Adrenal gland (tissue), 12 donors: ENCODE results near the gene RPS6KA4. TPM values are rescaled to one million over a fixed set of nuclear protein-coding genes. Genes with fewer than 3 reads are reported as not detected.

Experiments used
- DNase-seq, 7 donors: peaks; one replicate each; pipeline ENCODE4 v3.0.0-alpha.2; 2019 to 2020
- H3K27ac ChIP-seq, 5 donors: fragments of 200-600 bp; sonication (generic) in 4 of 5; 1 replicate in 3 of 5; 2 replicates in 2 of 5; pipeline versions ENCODE4 v1.5.1 to v1.8.0; 2016 to 2020; ENCODE audit warnings: mild to moderate bottlenecking in 1 of 5
- H3K27me3 ChIP-seq: fragments of 200-600 bp; 2 replicates; pipeline ENCODE4 v1.8.0; 2021
- H3K36me3 ChIP-seq, 2 donors: fragments of 200-600 bp; replicated peaks in 1 of 2; 1 replicate in 1 of 2; 2 replicates in 1 of 2; pipeline versions ENCODE4 v1.5.1 to v1.8.0; 2018 to 2022
- H3K4me1 ChIP-seq, 2 donors: fragments of 200-600 bp; replicated peaks in 1 of 2; 1 replicate in 1 of 2; 2 replicates in 1 of 2; pipeline versions ENCODE4 v1.5.1 to v1.8.0; 2018 to 2021
- H3K4me3 ChIP-seq, 4 donors: fragments of 200-600 bp; sonication (generic) in 3 of 4; one replicate each; pipeline ENCODE4 v1.5.1; 2016 to 2018
- H3K9me3 ChIP-seq, 3 donors: fragments of 200-600 bp; sonication (generic) in 1 of 3; replicated peaks in 1 of 3; 1 replicate in 2 of 3; 2 replicates in 1 of 3; pipeline versions ENCODE4 v1.5.1 to v1.8.0; 2016 to 2021
- CTCF ChIP-seq, 6 experiments: fragments of 450-650 bp in 4 of 6; fragments of 200-600 bp in 2 of 6; sonication (generic) in 1 of 6; IDR thresholded peaks; 1 replicate in 5 of 6; 2 replicates in 1 of 6; pipeline versions ENCODE4 v1.5.1 to v1.8.0; 2016 to 2021; ENCODE audit warnings: antibody characterized with exemption in 6 of 6, mild to moderate bottlenecking in 2 of 6, moderate library complexity in 1 of 6
- POLR2A ChIP-seq, 2 donors: fragments of 450-650 bp; IDR thresholded peaks; one replicate each; pipeline ENCODE4 v1.6.1; 2017; ENCODE audit warnings: antibody characterized with exemption in 2 of 2, mild to moderate bottlenecking in 2 of 2, moderate library complexity in 1 of 2
- WGBS, 4 donors: extraction: QIAGEN DNeasy Blood & Tissue Kit in 2 of 4; methylation state at CpG; one replicate each; pipeline versions ENCODE4 v1.1.5 to v1.1.7; 2013 to 2017; 5-methylcytosine and 5-hydroxymethylcytosine counted together
- intact Hi-C, 2 donors: fragments of 100-400 bp; cut with DNase I; formaldehyde crosslinking; loops; one replicate each; pipeline versions ENCODE4 v1.14.1 to v1.15.0; 2022 to 2023
- polyA plus RNA-seq, 3 donors: library from polyadenylated mRNA; stranded (reverse); fragments of 200-250 nt in 2 of 3; fragments of 350-450 nt in 1 of 3; fragmentation: Illumina TruSeq in 1 of 3; extraction: RNeasy Lipid Tissue Mini Kit (QIAGEN cat#74804) in 1 of 3; gene quantifications; one replicate each; pipeline ENCODE4 v1.2.3, GENCODE V29; 2013 to 2014
- total RNA-seq, 9 donors: library from RNA; depleted of rRNA in 4 of 9; stranded (reverse); fragments of >200 nt in 4 of 9; fragments of 120-200 nt in 1 of 9; fragmentation: NEBNext Ultra II Directional in 1 of 9; extraction: Animal tissue kit (Norgen Biotek cat#: 25700) in 1 of 9; gene quantifications; one replicate each; pipeline versions ENCODE4 v1.1.0 to v1.2.4, GENCODE V29; 2013 to 2023
- donor health status: healthy with polysubstance abuse.
- donor health status: Bipolar disorder and iron deficiency.
- donor health status: DM: yes; HTN: yes; CAD: no.
- donor health status: DM: no; HTN: no; CAD: no.
- donor health status: DM: no; HTN: no; CAD: no.
- donor health status: DM: yes; HTN: yes; CAD: no.

The RPS6KA4 gene
- total and polyA plus RNA-seq, 12 donors = 4.9 to 89.3 (median 26.3) TPM

- DNase-seq = no peak
- TF ChIP-seq POLR2A (IDR thresholded peaks at IDR 0.05) = no peak
- no peak for TF ChIP-seq CTCF (IDR thresholded peaks at IDR 0.05)
- Histone ChIP-seq H3K4me3 (no peak overlapping the region), H3K4me1 (peaks cover 16 to 23% of the 10 kb centered on the region in 2 donors), H3K36me3 (no peaks in the 10 kb centered on the region), H3K27me3 (no peaks in the 10 kb centered on the region), H3K9me3 (no peaks in the 10 kb centered on the region), H3K27ac (no peak overlapping the region)
- intact Hi-C loops = no loop called here
- 72 to 88% (median 83%) methylated on average over 7 to 10 of the region's 10 CpGs for WGBS, 4 donors
Measured at GRCh38 chr11:64388894-64389293, 29.9 kb downstream of the RPS6KA4 start.

GRCh38 chr11:64389851-64390250, 30.9 kb downstream of the RPS6KA4 start:
- intact Hi-C loops = no loop called here
- 80 to 93% (median 90%) methylated on average over 1 to 2 of the region's 2 CpGs for WGBS, 4 donors
- TF ChIP-seq CTCF (IDR thresholded peaks at IDR 0.05) (no peak), POLR2A (IDR thresholded peaks at IDR 0.05) (no peak)

GRCh38 chr11:64390558-64390957, 31.6 kb downstream of the RPS6KA4 start:
- intact Hi-C loops = no loop called here
- Histone ChIP-seq H3K27me3 (no peaks in the 10 kb centered on the region), H3K4me3 (no peak overlapping the region), H3K9me3 (no peaks in the 10 kb centered on the region), H3K27ac (no peak overlapping the region), H3K36me3 (no peaks in the 10 kb centered on the region), H3K4me1 (peaks cover 1 to 6% of the 10 kb centered on the region in 2 donors)
- WGBS, 4 donors = 83 to 97% (median 91%) methylated on average over 1 to 3 of the region's 3 CpGs
- TF ChIP-seq POLR2A (IDR thresholded peaks at IDR 0.05) = no peak
- TF ChIP-seq CTCF (IDR thresholded peaks at IDR 0.05) = no peak
- DNase-seq = no peak

More at GRCh38 chr11:64389851-64390250, 30.9 kb downstream of the RPS6KA4 start:
- no peak for DNase-seq
- no peaks in the 10 kb centered on the region for H3K36me3 ChIP-seq
- no peak overlapping the region for H3K27ac ChIP-seq
- peaks cover 8 to 13% of the 10 kb centered on the region in 2 donors for H3K4me1 ChIP-seq
- H3K4me3 ChIP-seq = no peak overlapping the region
- H3K27me3 ChIP-seq = no peaks in the 10 kb centered on the region
- no peaks in the 10 kb centered on the region for H3K9me3 ChIP-seq

- no peak overlapping the region for H3K4me3 ChIP-seq
- intact Hi-C loops = no loop called here
- WGBS, 4 donors = 85 to 96% (median 94%) methylated on average over 3 of the region's 3 CpGs
- H3K36me3 ChIP-seq = no peaks in the 10 kb centered on the region
- H3K9me3 ChIP-seq = no peaks in the 10 kb centered on the region
- TF ChIP-seq CTCF (IDR thresholded peaks at IDR 0.05) (no peak), POLR2A (IDR thresholded peaks at IDR 0.05) (no peak)
- H3K27ac ChIP-seq = no peak overlapping the region
- no peaks in the 10 kb centered on the region for H3K27me3 ChIP-seq
- no peak for DNase-seq
- H3K4me1 ChIP-seq = peaks cover 0 to 4% of the 10 kb centered on the region in 2 donors
Measured at GRCh38 chr11:64391839-64392238, 32.9 kb downstream of the RPS6KA4 start.
